Keratinocyte (primary cell): ENCODE measurements around the gene SH2D4B. TPM values are rescaled to one million over a fixed set of nuclear protein-coding genes. Genes with fewer than 3 reads are reported as not detected.
"Not testable (repeated sequence)": the region's sequence is repeated elsewhere in the genome, so short reads cannot be mapped to it uniquely, and the experiment has no call there.

Source experiments
- DNase-seq: peaks from one replicate; pipeline ENCODE4 v3.0.0-alpha.2; 2011; ENCODE audit warnings: low read depth, missing footprints, low spot score
- FAIRE-seq: peaks from 2 replicates; lab custom pipeline; 2011; peaks lifted over from hg19 to GRCh38; lab: Jason Lieb, UNC
- H2AFZ ChIP-seq: 2 replicates; pipeline ENCODE4 v1.6.0; 2012; ENCODE audit warnings: low read length, control low read depth, inconsistent platforms; ENCODE audit not compliant: control insufficient read depth
- H3K27ac ChIP-seq: 2 replicates; pipeline ENCODE4 v1.5.1; 2011; ENCODE audit warnings: low read length; ENCODE audit not compliant: control insufficient read depth, insufficient read depth
- H3K27me3 ChIP-seq: 3 replicates; pipeline ENCODE4 v1.6.0; 2011; ENCODE audit warnings: low read length; ENCODE audit not compliant: control insufficient read depth, insufficient read depth; ENCODE audit errors: extremely low read depth
- H3K36me3 ChIP-seq, 2 experiments: 2 replicates in 1 of 2; 3 replicates in 1 of 2; pipeline ENCODE4 v1.5.1; 2011; ENCODE audit warnings: low read length in 2 of 2, mild to moderate bottlenecking in 1 of 2; ENCODE audit not compliant: control insufficient read depth in 2 of 2, insufficient read depth in 2 of 2; ENCODE audit errors: extremely low read depth in 1 of 2
- H3K4me1 ChIP-seq: 3 replicates; pipeline ENCODE4 v1.5.1; 2011; ENCODE audit warnings: low read length; ENCODE audit not compliant: control insufficient read depth, insufficient read depth; ENCODE audit errors: extremely low read depth
- H3K4me2 ChIP-seq: 3 replicates; pipeline ENCODE4 v1.6.0; 2011; ENCODE audit warnings: low read depth, low read length; ENCODE audit not compliant: control insufficient read depth, insufficient read depth; ENCODE audit errors: extremely low read depth
- H3K4me3 ChIP-seq, 3 experiments: fragments of 200-600 bp in 1 of 3; sonication (generic) in 1 of 3; 2 replicates in 2 of 3; 3 replicates in 1 of 3; pipeline ENCODE4 v1.5.1; 2011 to 2016; ENCODE audit warnings: low read length in 3 of 3, mild to moderate bottlenecking in 3 of 3, control low read depth in 2 of 3, inconsistent platforms in 1 of 3, low read depth in 1 of 3, mixed read lengths in 1 of 3, mixed run types in 1 of 3, moderate library complexity in 1 of 3; ENCODE audit not compliant: control insufficient read depth in 2 of 3, insufficient read depth in 2 of 3; ENCODE audit errors: extremely low read depth in 1 of 3
- H3K79me2 ChIP-seq: 2 replicates; pipeline ENCODE4 v1.6.0; 2012; ENCODE audit warnings: low read length; ENCODE audit not compliant: control insufficient read depth, insufficient read depth
- H3K9ac ChIP-seq: 3 replicates; pipeline ENCODE4 v1.6.0; 2011; ENCODE audit warnings: low read length; ENCODE audit not compliant: control insufficient read depth, insufficient read depth; ENCODE audit errors: extremely low read depth
- H3K9me1 ChIP-seq: 3 replicates; pipeline ENCODE4 v1.6.0; 2011; ENCODE audit warnings: low read length; ENCODE audit not compliant: control insufficient read depth, insufficient read depth; ENCODE audit errors: extremely low read depth
- H3K9me3 ChIP-seq: 2 replicates; pipeline ENCODE4 v1.5.1; 2012; ENCODE audit warnings: low read depth, low read length; ENCODE audit not compliant: control insufficient read depth
- H4K20me1 ChIP-seq: 3 replicates; pipeline ENCODE4 v1.6.0; 2011; ENCODE audit warnings: low read length; ENCODE audit not compliant: control insufficient read depth, insufficient read depth; ENCODE audit errors: extremely low read depth
- EZH2 ChIP-seq: IDR thresholded peaks from one replicate; pipeline ENCODE4 v1.6.1; 2012; ENCODE audit warnings: inconsistent platforms, mild to moderate bottlenecking, low read length, moderate library complexity
- dilution Hi-C: fragments of 300-500 bp; cut with MboI; formaldehyde crosslinking; loops from one replicate; pipeline ENCODE4 v1.7.0; 2020; ENCODE audit warnings: low sequenced_read_pairs; ENCODE audit not compliant: extremely low pct_ligation_motif_present
- polyA plus RNA-seq, 5 experiments: library from polyadenylated mRNA; depleted of rRNA in 3 of 5; stranded (reverse) in 3 of 5; stranded (forward) in 1 of 5; unstranded in 1 of 5; fragments of >200 nt; gene quantifications; 1 replicate in 1 of 5; 2 replicates in 3 of 5; 3 replicates in 1 of 5; pipeline versions ENCODE4 v1.2.1 to v1.2.3, GENCODE V29; 2011 to 2012; ENCODE audit warnings: missing spikeins in 2 of 5, low read depth in 1 of 5, low replicate concordance in 1 of 5
- TF ChIP-seq, protein P1 (sequence below), 3 experiments: IDR thresholded peaks in 1 of 3; conservative IDR thresholded peaks in 1 of 3; optimal IDR thresholded peaks in 1 of 3; 2 replicates in 2 of 3; 3 replicates in 1 of 3; pipeline versions ENCODE3 to v1.5.1; 2011; ENCODE audit warnings: low read length in 3 of 3, mild to moderate bottlenecking in 3 of 3, moderate library complexity in 2 of 3, control low read depth in 1 of 3, inconsistent platforms in 1 of 3; ENCODE audit not compliant: insufficient read depth in 2 of 3; ENCODE audit errors: extremely low read depth in 1 of 3

SH2D4B gene
- polyA plus RNA-seq, 1 donor (not counting 4 experiments of a cell fraction or from before 2014, with no cell fraction given), result 0.22 TPM

DNA sequence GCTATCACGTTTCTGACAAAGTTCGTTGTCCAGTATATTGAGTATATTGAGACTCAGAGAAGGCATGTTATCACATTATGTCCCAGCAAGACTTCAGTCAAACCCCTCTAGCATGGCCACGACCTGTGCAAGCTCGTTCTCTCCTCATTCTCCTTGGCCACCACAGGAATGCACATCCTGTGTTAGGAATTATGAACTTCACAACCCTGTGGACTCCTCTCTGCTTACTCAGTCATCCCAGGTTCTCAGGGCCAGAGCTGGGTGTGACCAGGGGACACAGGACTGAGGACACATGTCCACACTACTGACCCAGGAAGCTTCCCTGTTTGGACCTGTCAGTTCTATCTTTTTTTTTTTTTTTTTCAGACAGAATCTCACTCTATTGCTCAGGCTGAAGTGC is 4.4 kb downstream of the SH2D4B start:
- no peaks in the 10 kb centered on the region for H3K9me1 ChIP-seq
- H3K9me3 ChIP-seq, result no peaks in the 10 kb centered on the region
- peaks cover 36% of the 10 kb centered on the region for H3K4me1 ChIP-seq
- H3K79me2 ChIP-seq, result no peaks in the 10 kb centered on the region
- H3K36me3 ChIP-seq, result no peaks in the 10 kb centered on the region
- H2AFZ ChIP-seq, result no peak overlapping the region
- DNase-seq (peak; percentile 70), FAIRE-seq (peak; percentile 94)
- no peaks in the 10 kb centered on the region for H3K27me3 ChIP-seq
- H3K27ac ChIP-seq, result peak overlapping the region; percentile 72
- H4K20me1 ChIP-seq, result no peaks in the 10 kb centered on the region
- H3K9ac ChIP-seq, result no peak overlapping the region
- peak overlapping the region; percentile 72 for H3K4me2 ChIP-seq
- dilution Hi-C loops, result no loop called here
- H3K4me3 ChIP-seq, result peak overlapping the region in 1 of 3 experiments; percentile 39
- no peak for TF ChIP-seq EZH2
- TF ChIP-seq, protein P1, sequence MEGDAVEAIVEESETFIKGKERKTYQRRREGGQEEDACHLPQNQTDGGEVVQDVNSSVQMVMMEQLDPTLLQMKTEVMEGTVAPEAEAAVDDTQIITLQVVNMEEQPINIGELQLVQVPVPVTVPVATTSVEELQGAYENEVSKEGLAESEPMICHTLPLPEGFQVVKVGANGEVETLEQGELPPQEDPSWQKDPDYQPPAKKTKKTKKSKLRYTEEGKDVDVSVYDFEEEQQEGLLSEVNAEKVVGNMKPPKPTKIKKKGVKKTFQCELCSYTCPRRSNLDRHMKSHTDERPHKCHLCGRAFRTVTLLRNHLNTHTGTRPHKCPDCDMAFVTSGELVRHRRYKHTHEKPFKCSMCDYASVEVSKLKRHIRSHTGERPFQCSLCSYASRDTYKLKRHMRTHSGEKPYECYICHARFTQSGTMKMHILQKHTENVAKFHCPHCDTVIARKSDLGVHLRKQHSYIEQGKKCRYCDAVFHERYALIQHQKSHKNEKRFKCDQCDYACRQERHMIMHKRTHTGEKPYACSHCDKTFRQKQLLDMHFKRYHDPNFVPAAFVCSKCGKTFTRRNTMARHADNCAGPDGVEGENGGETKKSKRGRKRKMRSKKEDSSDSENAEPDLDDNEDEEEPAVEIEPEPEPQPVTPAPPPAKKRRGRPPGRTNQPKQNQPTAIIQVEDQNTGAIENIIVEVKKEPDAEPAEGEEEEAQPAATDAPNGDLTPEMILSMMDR (optimal IDR thresholded peaks at IDR 0.05 in 1 of 3, IDR thresholded peaks at IDR 0.05 in 1 of 3, conservative IDR thresholded peaks at IDR 0.05 in 1 of 3; ENCODE audit: extremely low read depth in 1 of 3, insufficient read depth in 2 of 3, low read length in 3 of 3), result no peak

DNA sequence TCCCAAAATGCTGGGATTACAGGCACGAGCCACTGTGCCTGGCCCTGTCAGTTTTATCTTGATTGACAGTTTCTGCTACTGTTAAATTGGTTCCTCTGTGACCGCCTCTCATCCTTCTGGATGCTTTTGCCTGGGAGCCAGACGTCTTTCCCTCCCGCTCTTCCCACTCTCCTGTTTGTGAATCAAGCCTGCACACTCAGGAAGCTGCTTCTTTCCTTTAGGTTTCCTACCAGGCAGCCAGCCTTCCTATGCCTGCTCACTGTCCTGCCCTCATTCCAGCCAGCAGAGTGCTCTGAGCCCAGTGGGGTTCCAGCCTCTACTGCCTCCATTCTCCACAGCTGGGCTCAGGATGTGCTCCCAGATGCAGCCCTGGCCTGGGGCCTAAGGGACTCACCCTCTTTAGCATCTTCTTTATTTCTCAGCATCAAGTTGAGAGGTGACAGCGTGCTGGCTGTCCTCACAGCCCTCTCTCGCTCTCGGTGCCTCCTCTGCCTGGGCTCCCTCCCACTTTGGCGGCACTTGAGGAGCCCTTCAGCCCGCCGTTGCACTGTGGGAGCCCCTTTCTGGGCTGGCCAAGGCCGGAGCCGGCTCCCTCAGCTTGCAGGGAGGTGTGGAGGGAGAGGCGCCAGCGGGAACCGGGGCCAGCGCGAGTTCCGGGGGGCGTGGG is 5.1 kb downstream of the SH2D4B start:
- H2AFZ ChIP-seq, result no peak overlapping the region
- H3K27me3 ChIP-seq, result no peaks in the 10 kb centered on the region
- no peaks in the 10 kb centered on the region for H3K9me3 ChIP-seq
- H3K4me3 ChIP-seq, result no peak overlapping the region
- no peaks in the 10 kb centered on the region for H3K36me3 ChIP-seq
- no peak overlapping the region for H3K4me2 ChIP-seq
- FAIRE-seq (no peak), DNase-seq (no peak)
- H3K4me1 ChIP-seq, result peaks cover 36% of the 10 kb centered on the region
- TF ChIP-seq EZH2, result no peak
- TF ChIP-seq, protein P1 (optimal IDR thresholded peaks at IDR 0.05 in 1 of 3, IDR thresholded peaks at IDR 0.05 in 1 of 3, conservative IDR thresholded peaks at IDR 0.05 in 1 of 3; ENCODE audit: extremely low read depth in 1 of 3, insufficient read depth in 2 of 3, low read length in 3 of 3), result no peak
- no peaks in the 10 kb centered on the region for H3K79me2 ChIP-seq
- no peaks in the 10 kb centered on the region for H4K20me1 ChIP-seq
- no peak overlapping the region for H3K9ac ChIP-seq
- dilution Hi-C loops, result no loop called here
- no peaks in the 10 kb centered on the region for H3K9me1 ChIP-seq
- no peak overlapping the region for H3K27ac ChIP-seq

DNA sequence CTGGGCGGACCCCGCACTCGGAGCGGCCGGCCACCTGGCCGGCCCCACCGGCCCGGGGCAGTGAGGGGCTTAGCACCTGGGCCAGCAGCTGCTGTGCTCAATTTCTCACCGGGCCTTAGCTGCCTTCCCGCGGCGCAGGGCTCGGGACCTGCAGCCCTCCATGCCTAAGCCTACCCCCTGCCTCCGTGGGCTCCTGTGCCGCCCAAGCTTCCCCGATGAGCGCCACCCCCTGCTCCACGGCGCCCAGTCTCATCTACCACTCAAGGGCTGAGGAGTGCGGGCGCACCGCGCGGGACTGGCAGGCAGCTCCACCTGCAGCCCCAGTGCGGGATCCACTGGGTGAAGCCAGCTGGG is 5.6 kb downstream of the SH2D4B start:
- FAIRE-seq, H3K4me2 ChIP-seq, H3K9ac ChIP-seq, DNase-seq, H3K9me1 ChIP-seq, H3K79me2 ChIP-seq, H3K36me3 ChIP-seq, H3K27me3 ChIP-seq, H2AFZ ChIP-seq, H3K9me3 ChIP-seq, H4K20me1 ChIP-seq, H3K4me3 ChIP-seq, H3K27ac ChIP-seq, dilution Hi-C loops: not testable (repeated sequence)
- H3K4me1 ChIP-seq, result peaks cover 36% of the 10 kb centered on the region
